Left ventricle myocardium inferior (tissue), 1 donor: ENCODE data around the gene ATRN. TPM values are rescaled to one million over a fixed set of nuclear protein-coding genes. Genes with fewer than 3 reads are reported as not detected.
"Not testable (repeated sequence)": the region's sequence is repeated elsewhere in the genome, so short reads cannot be mapped to it uniquely, and the experiment has no call there.

Source experiments
- DNase-seq: peaks from one replicate; pipeline ENCODE4 v3.0.0-alpha.2; 2020
- H3K27ac ChIP-seq: fragments of 200-600 bp; replicated peaks from 2 replicates; pipeline ENCODE4 v1.8.0; 2021
- H3K27me3 ChIP-seq: fragments of 200-600 bp; 2 replicates; pipeline ENCODE4 v1.8.0; 2021; ENCODE audit warnings: low read depth
- H3K36me3 ChIP-seq: fragments of 200-600 bp; 2 replicates; pipeline ENCODE4 v1.8.0; 2021
- H3K4me1 ChIP-seq: fragments of 200-600 bp; 2 replicates; pipeline ENCODE4 v1.8.0; 2021
- H3K4me3 ChIP-seq: fragments of 200-600 bp; 2 replicates; pipeline ENCODE4 v1.8.0; 2021; ENCODE audit warnings: mild to moderate bottlenecking, moderate library complexity
- H3K9me3 ChIP-seq: fragments of 200-600 bp; replicated peaks from 2 replicates; pipeline ENCODE4 v1.8.0; 2021
- intact Hi-C: fragments of 100-400 bp; cut with micrococcal nuclease; formaldehyde crosslinking; loops from one replicate; pipeline ENCODE4 v1.11.0; 2022
- total RNA-seq: library from RNA; stranded (reverse); fragmentation: NEBNext Ultra II Directional; extraction: Animal tissue kit (Norgen Biotek cat#: 25700); gene quantifications from one replicate; pipeline ENCODE4 v1.2.1, GENCODE V29; 2021
- TF ChIP-seq, protein P1 (sequence below): fragments of 200-600 bp; IDR thresholded peaks from 2 replicates; pipeline ENCODE4 v1.8.0; 2021; ENCODE audit warnings: antibody characterized with exemption, mild to moderate bottlenecking, borderline replicate concordance
- donor health status: DM: no; HTN: yes; CAD: no; lungs with severe emphysema.

The ATRN gene
- total RNA-seq, 1 donor from 2014 or later = 32.4 TPM

DNA sequence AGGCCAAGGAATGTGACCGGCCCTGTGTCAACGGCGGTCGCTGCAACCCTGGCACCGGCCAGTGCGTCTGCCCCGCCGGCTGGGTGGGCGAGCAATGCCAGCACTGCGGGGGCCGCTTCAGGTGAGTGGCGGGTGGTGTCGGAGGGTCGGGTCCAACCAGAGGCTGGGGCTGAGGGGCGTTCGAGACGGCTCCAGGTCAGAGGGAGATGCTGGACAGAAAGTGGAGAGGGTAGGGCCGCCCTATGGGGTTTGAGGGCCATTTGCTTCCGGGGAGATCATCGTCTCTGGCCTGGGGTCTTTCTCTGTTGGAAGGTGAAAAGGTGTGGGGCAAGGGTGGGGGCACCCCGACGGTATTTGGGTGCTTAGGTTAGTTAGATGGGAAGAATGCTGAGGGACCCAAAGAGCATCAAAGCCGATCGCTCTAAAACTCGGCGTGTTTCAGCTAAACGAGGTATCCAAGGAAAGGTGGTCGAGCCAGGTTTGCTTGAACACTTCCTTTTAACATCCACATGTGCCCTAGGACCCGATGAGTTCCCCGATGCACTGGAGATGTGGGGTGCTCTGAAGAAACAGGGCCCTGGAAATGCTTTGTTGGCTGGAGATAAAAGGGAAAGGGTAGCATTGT is 691 bp downstream of the ATRN start:
- Histone ChIP-seq H3K27ac (peak overlapping the region; percentile 92), H3K36me3 (no peaks in the 10 kb centered on the region), H3K4me3 (peak overlapping the region; percentile 97), H3K9me3 (no peaks in the 10 kb centered on the region), H3K27me3 (no peaks in the 10 kb centered on the region), H3K4me1 (peaks cover 42% of the 10 kb centered on the region)
- no peak for DNase-seq
- intact Hi-C loops = no loop called here
- TF ChIP-seq, protein P1, sequence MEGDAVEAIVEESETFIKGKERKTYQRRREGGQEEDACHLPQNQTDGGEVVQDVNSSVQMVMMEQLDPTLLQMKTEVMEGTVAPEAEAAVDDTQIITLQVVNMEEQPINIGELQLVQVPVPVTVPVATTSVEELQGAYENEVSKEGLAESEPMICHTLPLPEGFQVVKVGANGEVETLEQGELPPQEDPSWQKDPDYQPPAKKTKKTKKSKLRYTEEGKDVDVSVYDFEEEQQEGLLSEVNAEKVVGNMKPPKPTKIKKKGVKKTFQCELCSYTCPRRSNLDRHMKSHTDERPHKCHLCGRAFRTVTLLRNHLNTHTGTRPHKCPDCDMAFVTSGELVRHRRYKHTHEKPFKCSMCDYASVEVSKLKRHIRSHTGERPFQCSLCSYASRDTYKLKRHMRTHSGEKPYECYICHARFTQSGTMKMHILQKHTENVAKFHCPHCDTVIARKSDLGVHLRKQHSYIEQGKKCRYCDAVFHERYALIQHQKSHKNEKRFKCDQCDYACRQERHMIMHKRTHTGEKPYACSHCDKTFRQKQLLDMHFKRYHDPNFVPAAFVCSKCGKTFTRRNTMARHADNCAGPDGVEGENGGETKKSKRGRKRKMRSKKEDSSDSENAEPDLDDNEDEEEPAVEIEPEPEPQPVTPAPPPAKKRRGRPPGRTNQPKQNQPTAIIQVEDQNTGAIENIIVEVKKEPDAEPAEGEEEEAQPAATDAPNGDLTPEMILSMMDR = no peak

DNA sequence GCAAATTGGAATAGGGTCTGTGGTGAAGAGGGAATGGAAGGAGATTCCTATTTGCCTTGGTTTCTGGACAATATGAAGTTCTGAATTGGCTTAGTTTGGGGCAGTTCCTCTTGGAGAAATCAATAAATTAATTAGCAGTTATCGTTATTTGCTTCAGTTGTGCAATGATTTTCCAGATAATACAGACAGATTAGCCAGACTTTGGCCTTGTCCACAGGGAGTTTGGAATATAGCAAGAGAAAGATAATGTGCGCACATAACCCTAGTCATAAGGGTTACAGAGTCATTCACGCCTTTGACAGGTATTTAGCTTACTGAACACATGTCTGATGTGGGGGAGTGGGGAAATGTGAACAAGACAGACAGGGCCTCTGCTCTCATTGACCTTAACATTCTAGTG is 1.3 kb downstream of the ATRN start:
- Histone ChIP-seq H3K4me3 (peak overlapping the region; percentile 97), H3K9me3 (no peaks in the 10 kb centered on the region), H3K4me1 (peaks cover 42% of the 10 kb centered on the region), H3K27me3 (no peaks in the 10 kb centered on the region), H3K27ac (no peak overlapping the region), H3K36me3 (no peaks in the 10 kb centered on the region)
- no peak for DNase-seq
- intact Hi-C loops = no loop called here
- TF ChIP-seq, protein P1 = no peak

DNA sequence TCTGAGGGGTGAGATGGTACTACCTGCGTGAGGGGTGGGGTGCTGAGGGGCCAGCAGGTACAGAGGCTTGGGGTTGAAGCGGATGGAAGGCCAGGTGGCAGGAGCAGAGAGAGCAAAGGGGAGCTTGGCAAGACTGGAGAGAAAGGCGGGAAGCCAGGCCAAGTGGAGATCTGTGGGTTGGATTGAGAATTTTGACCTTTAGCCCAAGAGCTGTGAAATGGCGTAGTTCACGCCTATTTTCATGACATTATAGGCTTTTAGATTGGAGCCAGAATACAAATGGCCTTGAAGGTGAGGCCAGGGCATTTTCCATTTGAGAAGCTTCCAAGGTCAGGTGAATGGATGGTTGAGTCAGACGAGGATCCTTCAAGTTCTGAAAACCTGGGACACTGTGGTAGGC is 2.5 kb downstream of the ATRN start:
- TF ChIP-seq, protein P1 = no peak
- intact Hi-C loops = no loop called here

DNA sequence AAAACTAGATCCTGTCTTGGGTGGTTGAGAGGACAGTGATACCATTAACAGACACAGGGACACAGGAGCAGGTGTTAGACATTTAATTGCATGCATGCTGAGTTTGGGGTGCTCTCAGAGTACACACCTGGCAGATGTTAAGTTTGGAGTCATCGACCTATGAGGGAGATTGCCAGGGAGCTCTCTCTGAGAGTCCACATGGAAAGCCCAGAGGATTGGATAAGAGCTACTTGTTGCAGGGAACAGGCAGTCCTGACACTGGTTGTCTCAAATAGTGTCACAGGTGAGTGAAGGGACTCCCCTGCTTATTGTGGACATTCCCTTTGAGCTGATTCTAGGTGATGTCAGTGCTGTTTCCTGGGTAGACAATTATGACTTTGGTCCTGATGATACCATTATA is 3.1 kb downstream of the ATRN start:
- Histone ChIP-seq H3K9me3 (no peaks in the 10 kb centered on the region), H3K4me1 (peaks cover 42% of the 10 kb centered on the region), H3K27me3 (no peaks in the 10 kb centered on the region), H3K27ac (no peak overlapping the region), H3K36me3 (no peaks in the 10 kb centered on the region), H3K4me3 (no peak overlapping the region)
- intact Hi-C loops = no loop called here
- TF ChIP-seq, protein P1 = no peak
- DNase-seq = no peak

More for the DNA sequence above, 2.5 kb downstream of the ATRN start:
- no peak for DNase-seq
- Histone ChIP-seq H3K4me1 (peaks cover 42% of the 10 kb centered on the region), H3K27me3 (no peaks in the 10 kb centered on the region), H3K9me3 (no peaks in the 10 kb centered on the region), H3K4me3 (no peak overlapping the region), H3K27ac (no peak overlapping the region), H3K36me3 (no peaks in the 10 kb centered on the region)

DNA sequence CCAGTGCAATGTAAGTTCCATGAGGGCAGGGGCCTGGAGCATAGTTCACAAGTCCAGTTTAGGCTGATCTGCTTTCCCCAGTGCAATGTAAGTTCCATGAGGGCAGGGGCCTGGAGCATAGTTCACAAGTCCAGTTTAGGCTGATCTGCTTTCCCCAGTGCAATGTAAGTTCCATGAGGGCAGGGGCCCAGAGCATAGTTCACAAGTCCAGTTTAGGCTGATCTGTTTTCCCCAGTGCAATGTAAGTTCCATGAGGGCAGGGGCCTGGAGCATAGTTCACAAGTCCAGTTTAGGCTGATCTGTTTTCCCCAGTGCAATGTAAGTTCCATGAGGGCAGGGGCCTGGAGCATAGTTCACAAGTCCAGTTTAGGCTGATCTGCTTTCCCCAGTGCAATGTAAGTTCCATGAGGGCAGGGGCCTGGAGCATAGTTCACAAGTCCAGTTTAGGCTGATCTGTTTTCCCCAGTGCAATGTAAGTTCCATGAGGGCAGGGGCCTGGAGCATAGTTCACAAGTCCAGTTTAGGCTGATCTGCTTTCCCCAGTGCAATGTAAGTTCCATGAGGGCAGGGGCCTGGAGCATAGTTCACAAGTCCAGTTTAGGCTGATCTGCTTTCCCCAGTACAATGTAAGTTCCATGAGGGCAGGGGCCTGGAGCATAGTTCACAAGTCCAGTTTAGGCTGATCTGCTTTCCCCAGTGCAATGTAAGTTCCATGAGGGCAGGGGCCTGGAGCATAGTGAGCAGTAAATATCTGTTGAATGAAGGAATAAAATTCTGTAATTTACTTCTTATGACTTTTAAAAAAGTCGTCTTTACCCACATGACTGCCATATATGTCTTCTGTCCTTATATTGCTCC is 6.4 kb downstream of the ATRN start:
- peaks cover 21% of the 10 kb centered on the region for H3K4me1 ChIP-seq
- H3K9me3 ChIP-seq, H3K36me3 ChIP-seq, H3K27ac ChIP-seq, H3K4me3 ChIP-seq, H3K27me3 ChIP-seq, intact Hi-C loops, DNase-seq: not testable (repeated sequence)
